Activated T-helper 2 cell treated with anti-CD3 and anti-CD28 coated beads, Interferon-gamma antibody, Interleukin-2, Interleukin-4, amounts not matched to agents 10 μg/mL and 5 μg/mL and 100 μg/mL, durations not matched to agents 14 hours and 24 hours and 36 hours (primary cell): Measurements from ENCODE around the gene CYP4Z1. TPM values are rescaled to one million over a fixed set of nuclear protein-coding genes. Genes with fewer than 3 reads are reported as not detected.
"Not testable (repeated sequence)": the region's sequence is repeated elsewhere in the genome, so short reads cannot be mapped to it uniquely, and the experiment has no call there.

Experiments used
- DNase-seq: peaks from one replicate; pipeline ENCODE4 v3.0.0; 2021; ENCODE audit warnings: low spot score
- H3K27ac Mint-ChIP-seq: one replicate; pipeline ENCODE4 v1.8.0; 2021; ENCODE audit warnings: mixed read lengths
- H3K27me3 Mint-ChIP-seq: one replicate; pipeline ENCODE4 v1.8.0; 2021; ENCODE audit warnings: low read depth, mixed read lengths
- H3K36me3 Mint-ChIP-seq: one replicate; pipeline ENCODE4 v1.8.0; 2021; ENCODE audit warnings: low read depth, mixed read lengths
- H3K4me1 Mint-ChIP-seq: one replicate; pipeline ENCODE4 v1.8.0; 2021; ENCODE audit warnings: low read depth, mixed read lengths
- H3K4me3 Mint-ChIP-seq: one replicate; pipeline ENCODE4 v1.8.0; 2021; ENCODE audit warnings: low read depth, mild to moderate bottlenecking, moderate library complexity, mixed read lengths
- H3K9me3 Mint-ChIP-seq: one replicate; pipeline ENCODE4 v1.8.0; 2021; ENCODE audit warnings: mixed read lengths
- intact Hi-C: fragments of 100-400 bp; cut with micrococcal nuclease; formaldehyde crosslinking; loops from one replicate; pipeline ENCODE4 v1.15.1; 2023
- total RNA-seq: library from RNA; stranded (reverse); gene quantifications from 2 replicates; pipeline ENCODE4 v1.2.3, GENCODE V29; 2022

The CYP4Z1 gene
- total RNA-seq, 1 donor from 2014 or later: not detected

GRCh38 chr1:47137925-47138615 is 71.0 kb downstream of the CYP4Z1 start:
- Mint-ChIP-seq H3K4me1 (no peaks in the 10 kb centered on the region), H3K9me3 (no peaks in the 10 kb centered on the region), H3K27me3 (peaks cover 4% of the 10 kb centered on the region), H3K27ac (no peak overlapping the region), H3K36me3 (no peaks in the 10 kb centered on the region), H3K4me3 (no peak overlapping the region)
- intact Hi-C loops: no loop called here
- DNase-seq: no peak

GRCh38 chr1:47140358-47140757 is 73.3 kb downstream of the CYP4Z1 start:
- DNase-seq, H3K4me1 Mint-ChIP-seq, H3K27ac Mint-ChIP-seq, H3K9me3 Mint-ChIP-seq, H3K27me3 Mint-ChIP-seq, intact Hi-C loops, H3K36me3 Mint-ChIP-seq, H3K4me3 Mint-ChIP-seq: not testable (repeated sequence)

- H3K27me3 Mint-ChIP-seq, DNase-seq, H3K36me3 Mint-ChIP-seq, intact Hi-C loops, H3K4me3 Mint-ChIP-seq, H3K27ac Mint-ChIP-seq, H3K4me1 Mint-ChIP-seq, H3K9me3 Mint-ChIP-seq: not testable (repeated sequence)
Measured at GRCh38 chr1:47143654-47144053, 76.6 kb downstream of the CYP4Z1 start.

GRCh38 chr1:47146495-47146894 is 79.5 kb downstream of the CYP4Z1 start:
- intact Hi-C loops, H3K4me1 Mint-ChIP-seq, H3K36me3 Mint-ChIP-seq, H3K27me3 Mint-ChIP-seq, H3K4me3 Mint-ChIP-seq, H3K9me3 Mint-ChIP-seq, DNase-seq, H3K27ac Mint-ChIP-seq: not testable (repeated sequence)

- no peak for DNase-seq
- intact Hi-C loops: no loop called here
- Mint-ChIP-seq H3K9me3 (no peaks in the 10 kb centered on the region), H3K4me1 (no peaks in the 10 kb centered on the region), H3K4me3 (no peak overlapping the region), H3K36me3 (no peaks in the 10 kb centered on the region), H3K27ac (no peak overlapping the region), H3K27me3 (peaks cover 5% of the 10 kb centered on the region)
Measured at GRCh38 chr1:47147047-47147785, 80.2 kb downstream of the CYP4Z1 start.

GRCh38 chr1:47149162-47149561 is 82.1 kb downstream of the CYP4Z1 start:
- H3K27ac Mint-ChIP-seq, H3K4me3 Mint-ChIP-seq, H3K4me1 Mint-ChIP-seq, H3K27me3 Mint-ChIP-seq, intact Hi-C loops, H3K9me3 Mint-ChIP-seq, DNase-seq, H3K36me3 Mint-ChIP-seq: not testable (repeated sequence)

GRCh38 chr1:47156457-47156856 is 89.4 kb downstream of the CYP4Z1 start:
- DNase-seq, H3K27me3 Mint-ChIP-seq, intact Hi-C loops, H3K4me1 Mint-ChIP-seq, H3K4me3 Mint-ChIP-seq, H3K36me3 Mint-ChIP-seq, H3K9me3 Mint-ChIP-seq, H3K27ac Mint-ChIP-seq: not testable (repeated sequence)

- DNase-seq, H3K4me1 Mint-ChIP-seq, H3K36me3 Mint-ChIP-seq, H3K27ac Mint-ChIP-seq, H3K4me3 Mint-ChIP-seq, H3K9me3 Mint-ChIP-seq, intact Hi-C loops: not testable (repeated sequence)
- peaks cover 13% of the 10 kb centered on the region for H3K27me3 Mint-ChIP-seq
Measured at GRCh38 chr1:47157957-47158356, 90.9 kb downstream of the CYP4Z1 start.

- no peak overlapping the region for H3K4me3 Mint-ChIP-seq
- no peaks in the 10 kb centered on the region for H3K9me3 Mint-ChIP-seq
- H3K36me3 Mint-ChIP-seq: no peaks in the 10 kb centered on the region
- H3K27me3 Mint-ChIP-seq: peaks cover 13% of the 10 kb centered on the region
- no peaks in the 10 kb centered on the region for H3K4me1 Mint-ChIP-seq
- intact Hi-C loops: no loop called here
- DNase-seq: no peak
- no peak overlapping the region for H3K27ac Mint-ChIP-seq
Measured at GRCh38 chr1:47160716-47161115, 93.7 kb downstream of the CYP4Z1 start.

GRCh38 chr1:47161298-47162040 is 94.4 kb downstream of the CYP4Z1 start:
- H3K4me3 Mint-ChIP-seq: no peak overlapping the region
- no peaks in the 10 kb centered on the region for H3K36me3 Mint-ChIP-seq
- H3K4me1 Mint-ChIP-seq: no peaks in the 10 kb centered on the region
- no peaks in the 10 kb centered on the region for H3K9me3 Mint-ChIP-seq
- peaks cover 11% of the 10 kb centered on the region for H3K27me3 Mint-ChIP-seq
- DNase-seq: no peak
- intact Hi-C loops: no loop called here
- H3K27ac Mint-ChIP-seq: no peak overlapping the region

- H3K4me1 Mint-ChIP-seq: no peaks in the 10 kb centered on the region
- H3K9me3 Mint-ChIP-seq: no peaks in the 10 kb centered on the region
- DNase-seq: no peak
- H3K27me3 Mint-ChIP-seq: peaks cover 13% of the 10 kb centered on the region
- intact Hi-C loops: no loop called here
- no peaks in the 10 kb centered on the region for H3K36me3 Mint-ChIP-seq
- H3K4me3 Mint-ChIP-seq: no peak overlapping the region
- no peak overlapping the region for H3K27ac Mint-ChIP-seq
Measured at GRCh38 chr1:47164552-47164951, 97.5 kb downstream of the CYP4Z1 start.
